Renal cortical epithelial cell (primary cell): ENCODE measurements around the gene URGCP. TPM values are rescaled to one million over a fixed set of nuclear protein-coding genes. Genes with fewer than 3 reads are reported as not detected.
"Not testable (repeated sequence)": the region's sequence is repeated elsewhere in the genome, so short reads cannot be mapped to it uniquely, and the experiment has no call there.

Experiments
- DNase-seq: peaks from one replicate; pipeline ENCODE4 v3.0.0-alpha.2; 2011; ENCODE audit warnings: low read depth
- total RNA-seq: library from RNA; depleted of rRNA; stranded (reverse); fragments of >200 nt; gene quantifications from 2 replicates; pipeline ENCODE4 v1.2.3, GENCODE V29; 2014

The URGCP gene
- total RNA-seq, 1 donor from 2014 or later: 37.0 TPM

GRCh38 chr7:43921423-43921822 lies 15.0 kb upstream of the URGCP start:
- DNase-seq: no peak

- DNase-seq: no peak
These were observed 9.5 kb upstream of the URGCP start for GRCh38 chr7:43915907-43916306.

- no peak for DNase-seq
These were observed 8.4 kb upstream of the URGCP start for GRCh38 chr7:43914795-43915194.

GRCh38 chr7:43905956-43906330 lies 453 bp downstream of the URGCP start:
- no peak for DNase-seq

- DNase-seq: peak; percentile 83
These were observed 1.0 kb downstream of the URGCP start for GRCh38 chr7:43905209-43905946.

- DNase-seq: peak; percentile 49
These were observed 1.7 kb downstream of the URGCP start for GRCh38 chr7:43904533-43905208.

GRCh38 chr7:43902542-43903054 lies 3.8 kb downstream of the URGCP start:
- DNase-seq: no peak

GRCh38 chr7:43898571-43898970 lies 7.8 kb downstream of the URGCP start:
- DNase-seq: not testable (repeated sequence)

- no peak for DNase-seq
These were observed 10.5 kb downstream of the URGCP start for GRCh38 chr7:43895847-43896415.

GRCh38 chr7:43891069-43891955 lies 15.1 kb downstream of the URGCP start:
- no peak for DNase-seq

GRCh38 chr7:43890468-43890867 lies 15.9 kb downstream of the URGCP start:
- no peak for DNase-seq

GRCh38 chr7:43888993-43889945 lies 17.1 kb downstream of the URGCP start:
- no peak for DNase-seq

- no peak for DNase-seq
These were observed 21.8 kb downstream of the URGCP start for GRCh38 chr7:43884617-43885016.

- no peak for DNase-seq
These were observed 22.2 kb downstream of the URGCP start for GRCh38 chr7:43884209-43884608.

GRCh38 chr7:43880596-43880995 lies 25.8 kb downstream of the URGCP start:
- no peak for DNase-seq

GRCh38 chr7:43879477-43879876 lies 26.9 kb downstream of the URGCP start:
- DNase-seq: peak; percentile 84

- no peak for DNase-seq
These were observed 27.5 kb downstream of the URGCP start for GRCh38 chr7:43878867-43879266.

GRCh38 chr7:43877968-43878864 lies 28.2 kb downstream of the URGCP start:
- DNase-seq: no peak

- DNase-seq: no peak
These were observed 29.2 kb downstream of the URGCP start for GRCh38 chr7:43876976-43877745.
